ENCODE results near the gene SIX2. TPM values are rescaled to one million over a fixed set of nuclear protein-coding genes. Genes with fewer than 3 reads are reported as not detected.

The SIX2 gene
- total and polyA plus RNA-seq, 8 donors, result 2.8 to 6.2 (median 3.6) TPM

DNA sequence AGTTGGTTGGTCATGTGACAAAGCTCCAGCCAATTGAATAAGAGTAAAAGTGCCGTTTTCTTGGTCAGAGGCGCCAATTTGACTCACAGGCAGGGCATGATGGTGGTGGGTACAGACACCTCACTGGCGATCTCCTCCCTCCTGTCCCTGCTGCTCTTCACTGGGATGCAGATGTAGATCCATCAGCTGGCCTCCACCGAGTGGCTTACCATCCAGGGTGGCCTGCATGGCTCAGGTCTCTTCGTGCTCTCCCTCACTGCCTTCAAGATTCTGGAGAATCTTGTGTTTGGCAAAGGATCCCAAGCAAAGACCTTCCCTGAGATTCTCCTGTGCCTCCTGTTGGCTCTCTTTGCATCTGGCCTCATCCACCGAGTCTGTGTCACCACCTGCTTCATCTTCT is 12.9 kb downstream of the SIX2 start:
- ATAC-seq, result no peak
- Histone ChIP-seq H3K27me3 (no peaks in the 10 kb centered on the region), H3K4me1 (no peaks in the 10 kb centered on the region), H3K4me3 (no peak overlapping the region), H3K36me3 (no peaks in the 10 kb centered on the region), H3K27ac (no peak overlapping the region), H3K9me3 (no peaks in the 10 kb centered on the region)
- TF ChIP-seq, protein P1, sequence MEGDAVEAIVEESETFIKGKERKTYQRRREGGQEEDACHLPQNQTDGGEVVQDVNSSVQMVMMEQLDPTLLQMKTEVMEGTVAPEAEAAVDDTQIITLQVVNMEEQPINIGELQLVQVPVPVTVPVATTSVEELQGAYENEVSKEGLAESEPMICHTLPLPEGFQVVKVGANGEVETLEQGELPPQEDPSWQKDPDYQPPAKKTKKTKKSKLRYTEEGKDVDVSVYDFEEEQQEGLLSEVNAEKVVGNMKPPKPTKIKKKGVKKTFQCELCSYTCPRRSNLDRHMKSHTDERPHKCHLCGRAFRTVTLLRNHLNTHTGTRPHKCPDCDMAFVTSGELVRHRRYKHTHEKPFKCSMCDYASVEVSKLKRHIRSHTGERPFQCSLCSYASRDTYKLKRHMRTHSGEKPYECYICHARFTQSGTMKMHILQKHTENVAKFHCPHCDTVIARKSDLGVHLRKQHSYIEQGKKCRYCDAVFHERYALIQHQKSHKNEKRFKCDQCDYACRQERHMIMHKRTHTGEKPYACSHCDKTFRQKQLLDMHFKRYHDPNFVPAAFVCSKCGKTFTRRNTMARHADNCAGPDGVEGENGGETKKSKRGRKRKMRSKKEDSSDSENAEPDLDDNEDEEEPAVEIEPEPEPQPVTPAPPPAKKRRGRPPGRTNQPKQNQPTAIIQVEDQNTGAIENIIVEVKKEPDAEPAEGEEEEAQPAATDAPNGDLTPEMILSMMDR (IDR thresholded peaks at IDR 0.05), result no peak
- DNase-seq, result no peak
- no peak for FAIRE-seq
- 74 to 80% methylated on average over 6 of the region's 6 CpGs for WGBS, 2 donors
- intact Hi-C loops (cut with DNase I), result no loop called here

DNA sequence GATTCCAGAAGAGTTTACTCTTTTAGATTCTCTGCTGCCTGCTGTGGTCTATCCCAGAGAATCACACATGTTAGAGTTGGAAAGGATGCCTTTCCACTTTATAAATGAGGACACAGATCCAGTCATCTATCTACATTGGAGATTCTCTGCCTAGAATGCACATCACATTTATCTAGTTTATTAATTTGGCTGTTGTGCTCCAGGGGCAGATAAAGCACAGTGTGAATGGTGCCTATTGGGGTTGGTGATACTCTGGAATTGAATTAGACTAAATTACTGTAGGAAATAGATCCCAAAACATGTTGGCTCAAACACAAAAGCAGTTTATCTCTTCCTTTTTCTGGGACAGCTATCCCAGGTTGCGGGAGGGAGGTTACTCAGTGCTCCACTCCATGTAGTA is 14.9 kb downstream of the SIX2 start:
- FAIRE-seq, result no peak
- Histone ChIP-seq H3K4me3 (no peak overlapping the region), H3K36me3 (no peaks in the 10 kb centered on the region), H3K27me3 (no peaks in the 10 kb centered on the region), H3K27ac (no peak overlapping the region), H3K4me1 (no peaks in the 10 kb centered on the region), H3K9me3 (no peaks in the 10 kb centered on the region)
- DNase-seq, result no peak
- TF ChIP-seq, protein P1 (IDR thresholded peaks at IDR 0.05), result no peak
- ATAC-seq, result no peak
- intact Hi-C loops (cut with DNase I), result no loop called here
- WGBS, 2 donors, result 94 to 96% methylated on average over 1 of the region's 1 CpG

DNA sequence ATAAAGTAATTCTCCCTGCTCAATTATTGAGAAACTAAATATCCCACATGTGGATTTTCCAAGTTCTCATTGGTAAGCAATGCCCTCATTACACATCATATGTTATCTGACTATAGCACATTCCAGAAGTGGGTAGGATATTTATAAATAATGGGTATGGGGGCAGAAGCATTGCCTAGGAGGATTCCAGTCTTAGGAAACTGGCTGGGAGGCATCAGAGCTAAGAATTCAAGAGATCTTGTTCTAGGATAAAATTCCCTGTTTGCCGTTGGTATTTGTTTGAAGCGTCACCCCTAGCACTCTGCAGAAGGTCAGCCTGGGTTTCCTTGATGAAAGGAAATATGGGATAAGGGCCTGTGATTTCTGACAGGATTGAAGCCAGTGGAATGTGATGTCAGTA is 20.1 kb downstream of the SIX2 start:
- WGBS, 2 donors, result 79 to 81% methylated on average over 2 of the region's 2 CpGs

DNA sequence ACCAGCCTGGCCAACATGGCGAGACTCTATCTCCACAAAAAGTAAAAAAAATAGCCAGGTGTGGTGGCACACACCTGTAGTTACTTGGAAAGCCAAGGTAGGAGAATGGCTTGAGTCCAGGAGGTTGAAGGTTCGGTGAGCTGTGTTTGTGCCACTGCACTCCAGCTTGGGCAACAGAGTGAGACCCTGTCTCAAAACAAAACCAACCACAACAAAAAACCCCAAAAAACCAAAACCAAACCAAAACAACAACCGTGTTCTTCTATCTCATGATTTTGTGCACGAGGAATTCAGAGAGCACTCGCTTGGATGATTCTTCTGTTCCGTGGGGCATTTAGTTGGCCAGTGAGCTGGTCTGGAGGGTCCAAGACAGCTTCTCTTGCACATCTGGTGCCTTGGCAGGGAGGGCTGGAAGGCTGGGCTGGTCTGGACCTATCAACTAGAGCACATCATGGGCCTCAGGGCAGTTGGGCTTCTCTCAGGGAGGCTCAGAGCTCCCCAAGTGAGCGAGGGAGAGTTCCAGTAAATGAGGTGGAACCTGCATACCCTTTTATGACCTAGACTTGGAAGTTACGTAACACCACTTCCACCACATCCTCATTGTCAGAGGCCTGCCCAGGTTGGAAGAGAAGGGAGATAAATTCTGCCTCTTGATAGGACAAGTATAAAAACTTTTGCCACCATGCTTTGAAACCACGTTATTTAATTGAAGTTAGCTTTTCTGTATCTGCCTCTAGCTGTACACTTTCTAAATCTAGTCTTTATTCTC is 25.2 kb downstream of the SIX2 start:
- Histone ChIP-seq H3K27ac (no peak overlapping the region), H3K4me1 (no peaks in the 10 kb centered on the region), H3K4me3 (no peak overlapping the region), H3K27me3 (no peaks in the 10 kb centered on the region), H3K36me3 (no peaks in the 10 kb centered on the region), H3K9me3 (no peaks in the 10 kb centered on the region)
- DNase-seq (no peak), ATAC-seq (no peak), FAIRE-seq (no peak)
- intact Hi-C loops (cut with DNase I), result loop anchor here in 1 of 3 donors (5.0 kb wide), 1 partner anchor 513 kb away; no protein-coding TSS in a partner anchor
- TF ChIP-seq, protein P1 (IDR thresholded peaks at IDR 0.05), result no peak
- WGBS, 2 donors, result 82 to 85% methylated on average over 9 of the region's 9 CpGs

More for the DNA sequence above, 20.1 kb downstream of the SIX2 start:
- FAIRE-seq, result no peak
- intact Hi-C loops (cut with DNase I), result no loop called here
- no peak for ATAC-seq
- Histone ChIP-seq H3K27me3 (no peaks in the 10 kb centered on the region), H3K27ac (no peak overlapping the region), H3K36me3 (no peaks in the 10 kb centered on the region), H3K4me3 (no peak overlapping the region), H3K9me3 (no peaks in the 10 kb centered on the region), H3K4me1 (no peaks in the 10 kb centered on the region)
- TF ChIP-seq, protein P1 (IDR thresholded peaks at IDR 0.05), result no peak
- no peak for DNase-seq

DNA sequence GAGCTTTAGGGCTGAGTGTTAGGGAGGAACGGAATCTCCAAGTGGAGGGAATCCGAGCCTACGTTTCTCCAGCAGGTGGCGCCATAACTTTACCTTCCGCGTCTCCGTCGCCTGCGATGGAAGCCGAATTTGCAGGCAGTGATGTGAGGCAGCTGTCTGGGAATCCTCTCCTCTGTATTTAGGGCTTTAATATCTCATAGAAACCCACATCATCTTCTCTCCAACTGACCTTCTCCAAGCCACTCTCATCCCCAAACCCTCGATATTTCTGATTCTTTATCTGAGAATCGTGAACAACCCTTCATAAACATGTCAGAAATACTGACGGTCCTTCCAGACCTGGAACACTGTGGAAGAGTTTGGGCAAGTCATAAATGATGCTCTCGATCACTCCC is 27.5 kb downstream of the SIX2 start:
- Histone ChIP-seq H3K9me3 (no peaks in the 10 kb centered on the region), H3K36me3 (no peaks in the 10 kb centered on the region), H3K27me3 (no peaks in the 10 kb centered on the region), H3K4me3 (no peak overlapping the region), H3K27ac (no peak overlapping the region), H3K4me1 (no peaks in the 10 kb centered on the region)
- WGBS, 2 donors, result 9 to 11% methylated on average over 14 of the region's 14 CpGs
- TF ChIP-seq, protein P1 (IDR thresholded peaks at IDR 0.05), result peak; percentile 71 to 87 (median 77)
- ATAC-seq (peak; percentile 89 to 96 (median 94)), FAIRE-seq (no peak), DNase-seq (peak; percentile 52 to 89 (median 72))
- intact Hi-C loops (cut with DNase I), result loop anchor here in 1 of 3 donors (5.0 kb wide), 1 partner anchor 516 kb away; no protein-coding TSS in a partner anchor
